Panc1 (cell line): ENCODE measurements around the gene SCNN1B. TPM values are rescaled to one million over a fixed set of nuclear protein-coding genes. Genes with fewer than 3 reads are reported as not detected.

Experiments used
- ATAC-seq: fragments of 200-7000 bp; cut with Tn5 transposase; 2 replicates; pipeline ENCODE4 v1.9.1; 2020; ENCODE audit warnings: mild to moderate bottlenecking, moderate library complexity
- BruUV-seq: library from RNA; stranded (reverse); fragments of 400-500 nt; replicated peaks from 2 replicates; lab custom pipeline; 2021; lab: Mats Ljungman, UMichigan
- CTCF ChIA-PET: fragments of 300-600 bp; sonication (Branson Sonifier 250); formaldehyde crosslinking; loops from one replicate; lab custom pipeline; 2022; ENCODE audit warnings: antibody characterized with exemption; lab: Charles Lee
- POLR2A ChIA-PET: fragments of 300-600 bp; sonication (Branson Sonifier 250); formaldehyde crosslinking; loops from one replicate; lab custom pipeline; 2022; ENCODE audit warnings: antibody characterized with exemption; lab: Charles Lee
- DNase-seq: peaks from one replicate; pipeline ENCODE4 v3.0.0-alpha.2; 2010; ENCODE audit warnings: low read depth, low spot score
- H3K27ac ChIP-seq: 2 replicates; pipeline ENCODE4 v1.5.1; 2011; ENCODE audit warnings: mild to moderate bottlenecking, low read length, inconsistent platforms
- H3K27me3 ChIP-seq: fragments of 200-500 bp; sonication (Bioruptor generic); 2 replicates; pipeline ENCODE4 v1.6.0; 2014; ENCODE audit warnings: low read length, inconsistent platforms; ENCODE audit not compliant: control insufficient read depth, insufficient read depth
- H3K36me3 ChIP-seq: fragments of 200-500 bp; sonication (Bioruptor generic); 2 replicates; pipeline ENCODE4 v1.5.1; 2014; ENCODE audit warnings: inconsistent platforms, mild to moderate bottlenecking, low read length, moderate library complexity; ENCODE audit not compliant: control insufficient read depth, insufficient read depth
- H3K4me1 ChIP-seq: 2 replicates; pipeline ENCODE4 v1.5.1; 2011; ENCODE audit warnings: inconsistent platforms, mild to moderate bottlenecking, low read length, moderate library complexity; ENCODE audit not compliant: control insufficient read depth, insufficient read depth
- H3K4me3 ChIP-seq, 2 experiments: 2 replicates each; pipeline ENCODE4 v1.5.1; 2011 to 2012; ENCODE audit warnings: low read depth in 2 of 2, low read length in 2 of 2, mild to moderate bottlenecking in 2 of 2, inconsistent platforms in 1 of 2, moderate library complexity in 1 of 2
- H3K9me3 ChIP-seq: fragments of 200-500 bp; sonication (Bioruptor generic); 2 replicates; pipeline ENCODE4 v1.5.1; 2014; ENCODE audit warnings: low read depth, mild to moderate bottlenecking, inconsistent platforms, low read length, moderate library complexity; ENCODE audit not compliant: control insufficient read depth, insufficient read depth
- POLR2AphosphoS5 ChIP-seq: IDR thresholded peaks from 2 replicates; pipeline ENCODE4 v1.6.1; 2012; ENCODE audit warnings: mild to moderate bottlenecking, low read depth, low read length, moderate library complexity
- REST ChIP-seq, 2 experiments: IDR thresholded peaks; 2 replicates each; pipeline ENCODE4 v1.6.1; 2011 to 2012; ENCODE audit warnings: low read depth in 2 of 2, control low read depth in 1 of 2, low read length in 1 of 2, mild to moderate bottlenecking in 1 of 2, moderate library complexity in 1 of 2; ENCODE audit not compliant: insufficient read depth in 1 of 2
- SIN3A ChIP-seq: IDR thresholded peaks from 2 replicates; pipeline ENCODE4 v1.6.1; 2012; ENCODE audit warnings: low read depth, mild to moderate bottlenecking, low read length, moderate library complexity, borderline replicate concordance; ENCODE audit not compliant: insufficient read depth
- TCF7L2 ChIP-seq: IDR thresholded peaks from 2 replicates; pipeline ENCODE4 v1.6.1; 2011; ENCODE audit warnings: mild to moderate bottlenecking, low read depth, low read length, inconsistent platforms
- in situ Hi-C: cut with HindIII; loops from 2 replicates; pipeline ENCODE4 v1.10.0; 2016; ENCODE audit warnings: low sequenced_read_pairs, low pct_unique_long_range_greater_than_20kb
- intact Hi-C: fragments of 100-400 bp; cut with micrococcal nuclease; formaldehyde crosslinking; loops from one replicate; pipeline ENCODE4 v1.10.0; 2022; ENCODE audit not compliant: unreplicated experiment
- total RNA-seq: library from RNA; stranded (reverse); gene quantifications from one replicate; pipeline ENCODE4 v1.2.1, GENCODE V29; 2021; ENCODE audit not compliant: unreplicated experiment
- TF ChIP-seq, protein P1 (sequence below): fragments of 450-650 bp; IDR thresholded peaks from 2 replicates; pipeline ENCODE4 v1.5.1; 2017; ENCODE audit warnings: mild to moderate bottlenecking

SCNN1B gene
- total RNA-seq, 1 experiment from 2014 or later: 10.7 TPM

DNA sequence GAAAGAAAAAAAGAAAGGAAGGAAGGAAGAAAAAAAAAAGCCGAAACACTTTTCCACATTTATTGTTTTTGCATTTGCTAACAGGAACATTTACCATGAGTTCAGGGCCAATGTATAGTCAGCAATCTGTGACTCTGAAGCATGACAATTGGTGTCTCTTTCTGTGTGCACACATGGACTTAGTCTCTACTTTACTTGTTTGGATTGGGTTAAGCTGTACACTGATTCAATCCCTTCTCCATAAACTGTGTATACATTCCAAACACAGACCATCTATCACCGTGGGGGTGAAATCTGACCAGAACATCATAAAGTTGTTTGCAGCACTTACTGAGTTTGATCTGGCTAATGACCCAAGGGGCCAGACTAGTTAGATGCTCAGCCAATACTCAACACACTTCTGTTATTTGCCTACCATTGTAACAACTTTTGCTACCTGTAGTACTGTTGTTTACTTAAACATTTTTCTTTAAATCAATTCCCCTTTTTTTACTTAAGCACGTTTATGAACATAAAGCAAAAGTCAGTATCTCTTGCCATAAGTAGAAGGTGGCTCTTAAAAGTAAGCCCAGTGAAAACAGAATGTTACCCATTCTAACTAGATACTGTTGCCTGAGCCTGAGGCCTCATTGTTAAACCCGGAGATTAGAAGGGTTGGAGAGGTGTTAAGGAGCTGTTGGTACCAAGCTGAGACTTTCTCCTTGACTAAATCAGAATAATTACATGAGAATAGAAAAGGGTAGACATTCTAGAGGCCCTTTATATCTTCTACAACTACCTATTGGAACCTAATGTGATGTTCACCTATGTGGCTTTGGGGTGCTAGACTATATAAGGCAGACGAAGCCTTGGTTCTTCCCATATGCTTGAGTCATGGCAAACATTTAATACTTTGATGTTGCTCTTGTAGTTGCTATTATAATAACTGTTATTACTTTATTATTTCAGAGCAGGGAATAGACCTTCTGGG lies 41.8 kb downstream of the SCNN1B start:
- DNase-seq (no peak), ATAC-seq (no peak)
- BruUV-seq: no TSS peak
- Histone ChIP-seq H3K36me3 (no peaks in the 10 kb centered on the region), H3K4me3 (no peak overlapping the region), H3K9me3 (no peaks in the 10 kb centered on the region), H3K27me3 (no peaks in the 10 kb centered on the region), H3K4me1 (0 out of 2 replicates have a peak, but pooled peaks cover 2% of the 10 kb centered on the region), H3K27ac (no peak overlapping the region)
- in situ Hi-C loops (no loop called here), intact Hi-C loops (no loop called here)
- ChIA-PET POLR2A (no interaction called here), CTCF (no interaction called here)
- no peak for TF ChIP-seq SIN3A

DNA sequence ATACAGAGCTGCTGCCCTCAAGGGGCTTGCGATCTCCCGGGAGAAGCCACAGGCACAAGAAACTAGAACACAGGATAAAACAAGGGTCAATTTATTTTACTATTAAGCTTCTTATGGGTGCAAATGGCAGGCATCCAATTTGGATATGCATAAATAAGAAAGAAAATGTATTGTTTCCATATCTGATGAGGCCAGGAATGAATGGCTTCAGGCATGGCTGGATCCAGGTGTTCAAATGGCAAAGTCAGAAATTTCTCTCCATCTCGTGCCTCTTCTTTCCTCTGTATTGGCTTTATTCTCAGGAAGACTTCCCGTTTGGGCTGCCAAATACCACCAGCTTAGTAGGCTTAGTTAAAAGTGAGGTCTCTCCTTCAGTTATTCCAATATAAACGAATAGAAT lies 43.1 kb downstream of the SCNN1B start:
- in situ Hi-C loops (no loop called here), intact Hi-C loops (no loop called here)
- Histone ChIP-seq H3K27ac (no peak overlapping the region), H3K36me3 (no peaks in the 10 kb centered on the region), H3K4me3 (no peak overlapping the region), H3K27me3 (no peaks in the 10 kb centered on the region), H3K4me1 (0 out of 2 replicates have a peak, but pooled peaks cover 2% of the 10 kb centered on the region), H3K9me3 (no peaks in the 10 kb centered on the region)
- CTCF ChIA-PET: interaction anchor here (0.6 kb wide), 1 partner anchor 366 kb away, joined by 3 read pairs; no protein-coding TSS in a partner anchor
- ATAC-seq (no peak), DNase-seq (no peak)
- POLR2A ChIA-PET: no interaction called here
- no TSS peak for BruUV-seq
- TF ChIP-seq POLR2AphosphoS5 (no peak), REST (IDR thresholded peaks at IDR 0.05; ENCODE audit: insufficient read depth in 1 of 2, low read depth in 2 of 2, low read length in 1 of 2) (no peak), TCF7L2 (no peak), SIN3A (no peak)
- TF ChIP-seq, protein P1, sequence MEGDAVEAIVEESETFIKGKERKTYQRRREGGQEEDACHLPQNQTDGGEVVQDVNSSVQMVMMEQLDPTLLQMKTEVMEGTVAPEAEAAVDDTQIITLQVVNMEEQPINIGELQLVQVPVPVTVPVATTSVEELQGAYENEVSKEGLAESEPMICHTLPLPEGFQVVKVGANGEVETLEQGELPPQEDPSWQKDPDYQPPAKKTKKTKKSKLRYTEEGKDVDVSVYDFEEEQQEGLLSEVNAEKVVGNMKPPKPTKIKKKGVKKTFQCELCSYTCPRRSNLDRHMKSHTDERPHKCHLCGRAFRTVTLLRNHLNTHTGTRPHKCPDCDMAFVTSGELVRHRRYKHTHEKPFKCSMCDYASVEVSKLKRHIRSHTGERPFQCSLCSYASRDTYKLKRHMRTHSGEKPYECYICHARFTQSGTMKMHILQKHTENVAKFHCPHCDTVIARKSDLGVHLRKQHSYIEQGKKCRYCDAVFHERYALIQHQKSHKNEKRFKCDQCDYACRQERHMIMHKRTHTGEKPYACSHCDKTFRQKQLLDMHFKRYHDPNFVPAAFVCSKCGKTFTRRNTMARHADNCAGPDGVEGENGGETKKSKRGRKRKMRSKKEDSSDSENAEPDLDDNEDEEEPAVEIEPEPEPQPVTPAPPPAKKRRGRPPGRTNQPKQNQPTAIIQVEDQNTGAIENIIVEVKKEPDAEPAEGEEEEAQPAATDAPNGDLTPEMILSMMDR: no peak
